Stimulated activated CD4-positive, alpha-beta T cell treated with anti-CD3 and anti-CD28 coated beads, Interleukin-2, amount 100 ng/mL, for 4 hours (primary cell): ENCODE data around the gene CSN3.
"Not testable (repeated sequence)": the region's sequence is repeated elsewhere in the genome, so short reads cannot be mapped to it uniquely, and the experiment has no call there.

ENCODE experiments used
- DNase-seq: peaks from one replicate; pipeline ENCODE4 v3.0.0-alpha.2; 2020; ENCODE audit warnings: low read depth

The CSN3 gene

GRCh38 chr4:70242297-70242696, at the start of gene CSN3:
CSN3 (plus strand) TSS chr4:70242597; CDS start chr4:70244820, 2,223 bp downstream.
- not testable (repeated sequence) for DNase-seq

- DNase-seq: no peak
These were observed 49.5 kb upstream of the CSN3 start for GRCh38 chr4:70192895-70193294.

GRCh38 chr4:70195425-70195824, 47.0 kb upstream of the CSN3 start, which contains the start of gene ODAM:
ODAM (plus strand) TSS chr4:70195725; CDS start chr4:70196544, 819 bp downstream.
- DNase-seq: no peak

- no peak for DNase-seq
These were observed 45.5 kb upstream of the CSN3 start for GRCh38 chr4:70196857-70197256.

GRCh38 chr4:70197842-70198241, 44.6 kb upstream of the CSN3 start:
- no peak for DNase-seq

- DNase-seq: no peak
These were observed 38.8 kb upstream of the CSN3 start for GRCh38 chr4:70203601-70204000.

GRCh38 chr4:70212752-70213151, 29.6 kb upstream of the CSN3 start:
- not testable (repeated sequence) for DNase-seq

- not testable (repeated sequence) for DNase-seq
These were observed 26.3 kb upstream of the CSN3 start for GRCh38 chr4:70216109-70216508.

- DNase-seq: not testable (repeated sequence)
These were observed 25.8 kb upstream of the CSN3 start for GRCh38 chr4:70216550-70216949.

- not testable (repeated sequence) for DNase-seq
These were observed 21.0 kb upstream of the CSN3 start for GRCh38 chr4:70221389-70221788.

- DNase-seq: not testable (repeated sequence)
These were observed 20.6 kb upstream of the CSN3 start for GRCh38 chr4:70221818-70222217.

- no peak for DNase-seq
These were observed 16.6 kb upstream of the CSN3 start, which contains the start of gene FDCSP for GRCh38 chr4:70225824-70226223. FDCSP (plus strand) TSS chr4:70226124; CDS start chr4:70231195, 5,071 bp downstream.

- no peak for DNase-seq
These were observed 6.3 kb upstream of the CSN3 start for GRCh38 chr4:70236125-70236524.

GRCh38 chr4:70239131-70239883, 3.1 kb upstream of the CSN3 start:
- no peak for DNase-seq

- DNase-seq: no peak
These were observed 2.4 kb upstream of the CSN3 start for GRCh38 chr4:70239884-70240591.

GRCh38 chr4:70243091-70243490, 694 bp downstream of the CSN3 start:
- DNase-seq: no peak

GRCh38 chr4:70251250-70251944, 9.0 kb downstream of the CSN3 start:
- DNase-seq: no peak

GRCh38 chr4:70251945-70252277, 9.5 kb downstream of the CSN3 start:
- no peak for DNase-seq

GRCh38 chr4:70269674-70270073, 27.3 kb downstream of the CSN3 start:
- no peak for DNase-seq

GRCh38 chr4:70277121-70277520, 34.7 kb downstream of the CSN3 start:
- DNase-seq: no peak

GRCh38 chr4:70280567-70280966, 38.2 kb downstream of the CSN3 start:
- DNase-seq: no peak

- no peak for DNase-seq
These were observed 46.3 kb downstream of the CSN3 start for GRCh38 chr4:70288651-70289050.

GRCh38 chr4:70291341-70291740, 48.9 kb downstream of the CSN3 start:
- DNase-seq: no peak
